Nephron progenitor cell (in vitro differentiated cells): ENCODE data around the gene KRTAP12-1.
"Not testable (repeated sequence)": the region's sequence is repeated elsewhere in the genome, so short reads cannot be mapped to it uniquely, and the experiment has no call there.

Experiments
- DNase-seq: peaks from one replicate; pipeline ENCODE4 v3.0.0; 2021
- H3K27ac Mint-ChIP-seq: 2 replicates; pipeline ENCODE4 v1.8.0; 2021; ENCODE audit warnings: mild to moderate bottlenecking, moderate library complexity, mixed read lengths
- H3K27me3 Mint-ChIP-seq: 2 replicates; pipeline ENCODE4 v1.8.0; 2021; ENCODE audit warnings: mild to moderate bottlenecking, low read depth, mixed read lengths; ENCODE audit not compliant: poor library complexity
- H3K36me3 Mint-ChIP-seq: 2 replicates; pipeline ENCODE4 v1.8.0; 2021; ENCODE audit warnings: low read depth, mixed read lengths
- H3K4me1 Mint-ChIP-seq: 2 replicates; pipeline ENCODE4 v1.8.0; 2021; ENCODE audit warnings: mixed read lengths
- H3K4me3 Mint-ChIP-seq: 2 replicates; pipeline ENCODE4 v1.8.0; 2021; ENCODE audit warnings: mild to moderate bottlenecking, moderate library complexity, mixed read lengths
- H3K9me3 Mint-ChIP-seq: 2 replicates; pipeline ENCODE4 v1.8.0; 2021; ENCODE audit warnings: mild to moderate bottlenecking, moderate library complexity, mixed read lengths
- CTCF ChIP-seq: fragments of 200-600 bp; sonication (generic); IDR thresholded peaks from 2 replicates; pipeline ENCODE4 v1.5.0; 2021; ENCODE audit warnings: antibody characterized with exemption

KRTAP12-1 gene

GRCh38 chr21:44666401-44667320 is 15.3 kb downstream of the KRTAP12-1 start, which contains the start of gene KRTAP12-2:
KRTAP12-2 (minus strand) TSS chr21:44666927; CDS start chr21:44666886, 41 bp downstream.
- Mint-ChIP-seq H3K36me3 (peaks cover 8% of the 10 kb centered on the region), H3K4me1 (peaks cover 2% of the 10 kb centered on the region), H3K4me3 (no peak within 1 kb of the TSS), H3K27me3 (peaks cover 14% of the 10 kb centered on the region), H3K27ac (no peak within 1 kb of the TSS), H3K9me3 (peaks cover 51% of the 10 kb centered on the region)
- TF ChIP-seq CTCF = no peak
- DNase-seq = no peak

GRCh38 chr21:44664691-44665090 is 17.3 kb downstream of the KRTAP12-1 start:
- Mint-ChIP-seq H3K4me3 (no peak overlapping the region), H3K27me3 (peaks cover 13% of the 10 kb centered on the region), H3K27ac (no peak overlapping the region), H3K4me1 (peaks cover 10% of the 10 kb centered on the region), H3K36me3 (peaks cover 2% of the 10 kb centered on the region), H3K9me3 (peaks cover 47% of the 10 kb centered on the region)
- TF ChIP-seq CTCF = no peak
- no peak for DNase-seq

- H3K4me3 Mint-ChIP-seq, H3K36me3 Mint-ChIP-seq, DNase-seq, H3K27ac Mint-ChIP-seq: not testable (repeated sequence)
- peaks cover 25% of the 10 kb centered on the region for H3K4me1 Mint-ChIP-seq
- H3K27me3 Mint-ChIP-seq = peaks cover 16% of the 10 kb centered on the region
- peaks cover 47% of the 10 kb centered on the region for H3K9me3 Mint-ChIP-seq
These were observed 20.4 kb downstream of the KRTAP12-1 start for GRCh38 chr21:44661567-44661966.

- no peak for DNase-seq
- Mint-ChIP-seq H3K36me3 (peaks cover 7% of the 10 kb centered on the region), H3K9me3 (peaks cover 58% of the 10 kb centered on the region), H3K27me3 (peaks cover 13% of the 10 kb centered on the region), H3K27ac (no peak overlapping the region), H3K4me1 (peaks cover 25% of the 10 kb centered on the region), H3K4me3 (no peak overlapping the region)
- TF ChIP-seq CTCF = no peak
These were observed 22.9 kb downstream of the KRTAP12-1 start for GRCh38 chr21:44658913-44659595.

- no peak for TF ChIP-seq CTCF
These were observed 23.4 kb downstream of the KRTAP12-1 start for GRCh38 chr21:44658541-44658910.

More at GRCh38 chr21:44658541-44658910, 23.4 kb downstream of the KRTAP12-1 start:
- peaks cover 13% of the 10 kb centered on the region for H3K27me3 Mint-ChIP-seq
- peaks cover 62% of the 10 kb centered on the region for H3K9me3 Mint-ChIP-seq
- no peak for DNase-seq
- no peak overlapping the region for H3K4me3 Mint-ChIP-seq
- H3K27ac Mint-ChIP-seq = no peak overlapping the region
- H3K4me1 Mint-ChIP-seq = peaks cover 25% of the 10 kb centered on the region
- peaks cover 7% of the 10 kb centered on the region for H3K36me3 Mint-ChIP-seq
